ENCODE data around the gene SYNJ2.

Gene SYNJ2

GRCh38 chr6:158030380-158031300, 49.0 kb downstream of the SYNJ2 start:
- no peak for DNase-seq

- DNase-seq, result peak; percentile 76
These were observed 50.0 kb downstream of the SYNJ2 start for GRCh38 chr6:158031381-158032353.

GRCh38 chr6:158032354-158032733, 50.7 kb downstream of the SYNJ2 start:
- DNase-seq, result no peak

GRCh38 chr6:158033077-158033750, 51.6 kb downstream of the SYNJ2 start:
- no peak for DNase-seq

GRCh38 chr6:158033751-158034702, 52.4 kb downstream of the SYNJ2 start:
- DNase-seq, result no peak

- DNase-seq, result no peak
These were observed 54.6 kb downstream of the SYNJ2 start for GRCh38 chr6:158036261-158036660.

- no peak for DNase-seq
These were observed 55.4 kb downstream of the SYNJ2 start for GRCh38 chr6:158037021-158037420.

GRCh38 chr6:158037771-158038170, 56.1 kb downstream of the SYNJ2 start:
- DNase-seq, result no peak

- DNase-seq, result no peak
These were observed 56.9 kb downstream of the SYNJ2 start for GRCh38 chr6:158038291-158039177.

- DNase-seq, result no peak
These were observed 57.5 kb downstream of the SYNJ2 start for GRCh38 chr6:158039178-158039557.

GRCh38 chr6:158039571-158040050, 57.9 kb downstream of the SYNJ2 start:
- DNase-seq, result no peak

GRCh38 chr6:158040051-158040803, 58.6 kb downstream of the SYNJ2 start:
- DNase-seq, result no peak

GRCh38 chr6:158040804-158041347, 59.2 kb downstream of the SYNJ2 start:
- DNase-seq, result no peak

GRCh38 chr6:158041370-158041769, 59.7 kb downstream of the SYNJ2 start:
- no peak for DNase-seq

- DNase-seq, result no peak
These were observed 60.1 kb downstream of the SYNJ2 start for GRCh38 chr6:158041788-158042187.

- DNase-seq, result no peak
These were observed 60.7 kb downstream of the SYNJ2 start for GRCh38 chr6:158042245-158042798.

GRCh38 chr6:158043008-158043407, 61.3 kb downstream of the SYNJ2 start:
- no peak for DNase-seq

- no peak for DNase-seq
These were observed 62.2 kb downstream of the SYNJ2 start for GRCh38 chr6:158043586-158044524.
